Measurements from ENCODE around the gene HNF4A.
"Not testable (repeated sequence)": the region's sequence is repeated elsewhere in the genome, so short reads cannot be mapped to it uniquely, and the experiment has no call there.

HNF4A gene

DNA sequence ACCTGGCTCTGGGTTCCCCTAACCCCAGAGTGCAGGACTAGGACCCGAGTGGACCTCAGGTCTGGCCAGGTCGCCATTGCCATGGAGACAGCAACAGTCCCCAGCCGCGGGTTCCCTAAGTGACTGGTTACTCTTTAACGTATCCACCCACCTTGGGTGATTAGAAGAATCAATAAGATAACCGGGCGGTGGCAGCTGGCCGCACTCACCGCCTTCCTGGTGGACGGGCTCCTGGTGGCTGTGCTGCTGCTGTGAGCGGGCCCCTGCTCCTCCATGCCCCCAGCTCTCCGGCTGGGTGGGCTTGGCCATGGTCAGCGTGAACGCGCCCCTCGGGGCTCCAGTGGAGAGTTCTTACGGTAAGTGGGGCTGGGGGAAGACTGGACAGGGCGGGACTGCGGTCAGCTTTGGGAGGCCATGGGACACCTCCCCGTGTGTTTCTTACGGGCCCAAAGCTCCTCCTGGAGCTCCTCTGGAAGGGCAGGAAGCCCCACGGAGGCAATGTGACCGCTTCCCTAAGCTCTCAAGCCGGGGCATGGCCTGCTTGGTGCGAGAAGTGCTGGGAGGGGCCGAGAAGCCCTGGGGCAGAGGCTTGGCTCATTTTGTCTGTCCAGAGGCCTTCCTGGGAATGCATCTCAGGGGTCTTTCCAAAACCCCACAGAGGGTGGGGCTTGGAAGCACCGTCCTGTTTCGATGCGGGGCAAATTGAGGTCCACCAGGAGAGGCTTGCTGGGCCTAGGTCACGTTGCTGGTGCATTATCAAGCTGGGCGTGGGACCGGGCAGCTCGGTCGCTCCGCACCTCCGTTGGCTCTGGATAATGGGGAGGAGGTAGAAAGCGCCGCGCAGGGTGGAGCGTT is at the start of gene HNF4A:
Gene HNF4A (plus strand): TSS at position 202 of the 855 bp plus-strand sequence. CDS start 106 bp downstream, at position 308.
- no peak for DNase-seq

DNA sequence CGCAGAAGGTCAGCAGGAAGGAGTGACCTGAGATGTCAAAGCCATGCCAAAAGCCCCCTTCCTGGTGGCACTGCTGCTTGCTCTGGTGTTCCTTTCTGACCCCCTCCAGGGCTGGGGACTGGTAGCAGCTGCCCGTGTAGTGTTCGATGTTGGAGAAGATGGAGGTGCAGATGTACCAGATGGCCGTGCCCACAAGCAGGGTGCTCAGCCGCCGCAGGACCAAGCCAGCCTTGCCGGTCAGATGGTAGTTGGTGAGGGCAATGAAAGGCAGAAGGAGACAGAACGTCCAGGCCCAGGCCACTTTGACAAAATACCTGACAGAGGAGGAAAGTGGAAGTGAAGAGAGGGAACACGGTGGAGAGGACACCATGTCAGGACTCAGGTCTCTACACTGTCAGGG is 48.6 kb upstream of the HNF4A start:
- DNase-seq, result no peak

DNA sequence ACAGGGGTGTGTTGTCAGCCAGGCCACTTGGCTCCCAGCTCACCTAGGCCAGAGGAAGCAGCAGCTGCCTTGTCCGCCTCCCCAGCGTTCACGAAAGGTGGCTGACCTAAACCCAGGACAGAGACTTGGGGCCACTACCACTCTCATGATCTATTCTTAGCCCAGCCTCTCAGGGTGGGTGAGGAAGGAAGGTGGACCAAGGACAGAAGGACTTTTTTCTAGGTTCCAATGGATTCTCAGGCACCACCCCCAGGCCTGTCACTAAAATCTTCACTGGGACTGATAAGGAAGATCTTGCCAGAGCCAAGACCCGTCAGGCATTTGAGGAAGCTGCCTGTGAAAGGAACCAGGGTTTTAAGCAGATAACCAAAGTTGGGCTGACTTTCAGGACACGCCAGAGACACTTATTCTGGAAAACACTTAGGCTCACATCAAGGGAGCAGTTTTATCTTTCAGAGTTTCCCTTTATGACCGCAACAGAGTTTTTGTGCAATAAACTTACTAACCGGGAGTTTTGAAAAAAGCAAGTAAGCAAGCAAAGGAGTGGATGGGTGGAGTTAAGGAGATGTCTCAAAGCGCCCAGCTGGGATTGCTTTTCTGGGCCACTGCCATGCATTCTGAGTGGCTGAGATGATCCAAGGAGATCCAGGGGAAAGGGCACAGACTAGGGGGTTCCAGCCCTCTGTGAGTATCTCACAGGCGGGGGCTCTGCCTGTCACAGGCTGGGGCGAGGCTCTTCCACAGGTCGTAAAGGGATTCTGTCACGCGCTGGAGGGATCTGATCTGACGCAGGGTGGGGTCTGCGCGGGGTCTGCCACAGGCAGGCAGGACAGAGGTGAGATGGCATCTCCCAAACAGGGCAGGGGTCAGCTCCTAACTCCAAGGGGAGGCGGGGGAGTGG is 45.5 kb upstream of the HNF4A start:
- DNase-seq, result no peak

DNA sequence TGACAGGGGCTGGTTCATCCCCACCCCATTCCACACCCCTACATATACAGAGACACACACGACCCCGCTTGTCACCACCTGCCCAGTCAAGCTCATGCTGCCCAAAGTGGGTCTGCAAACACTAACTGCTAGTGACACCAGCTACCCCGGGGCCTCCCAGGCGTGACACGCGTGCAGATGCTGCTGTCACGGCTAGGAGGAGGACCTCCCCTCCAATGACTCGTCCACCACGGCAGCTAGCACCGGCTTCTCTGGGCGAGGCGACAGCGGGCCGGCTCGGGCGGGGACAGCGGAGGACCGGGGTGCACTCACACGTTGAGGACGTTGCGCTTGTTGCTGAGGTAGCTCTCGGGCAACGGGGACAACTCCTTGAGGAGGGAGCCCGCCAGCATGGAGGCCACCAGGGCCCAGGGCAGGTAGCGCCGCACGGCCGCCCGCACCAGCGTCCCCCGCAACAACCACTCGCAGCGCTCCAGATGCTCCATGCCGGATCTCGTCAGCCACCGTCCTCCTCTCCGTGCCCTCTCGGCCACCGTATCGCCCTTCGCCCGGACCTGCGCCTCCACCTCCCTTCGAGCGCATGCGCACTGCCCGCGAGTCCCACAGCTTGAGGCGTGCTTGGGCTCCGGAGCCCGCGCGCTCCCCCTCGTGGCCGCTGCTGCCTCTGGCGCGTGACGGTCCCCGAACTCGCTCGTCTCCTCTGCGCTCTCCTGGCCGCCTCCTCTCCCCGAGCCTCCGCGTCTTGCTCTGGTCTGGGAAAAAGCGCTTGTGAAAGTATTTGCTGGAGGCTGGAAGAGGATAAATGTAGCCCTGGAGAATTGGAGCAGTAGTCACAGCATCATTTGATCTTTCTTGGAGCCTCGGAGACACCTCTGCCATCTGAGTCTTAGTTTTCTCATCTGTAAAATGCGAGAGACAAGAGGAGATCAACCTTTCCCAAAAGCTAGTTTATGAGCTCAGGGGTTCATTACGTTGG is 44.5 kb upstream of the HNF4A start, which contains the start of gene FITM2:
Gene FITM2 (minus strand): TSS at position 539 of the 976 bp plus-strand sequence. CDS start 54 bp downstream, at position 485.
- peak; percentile 91 for DNase-seq

DNA sequence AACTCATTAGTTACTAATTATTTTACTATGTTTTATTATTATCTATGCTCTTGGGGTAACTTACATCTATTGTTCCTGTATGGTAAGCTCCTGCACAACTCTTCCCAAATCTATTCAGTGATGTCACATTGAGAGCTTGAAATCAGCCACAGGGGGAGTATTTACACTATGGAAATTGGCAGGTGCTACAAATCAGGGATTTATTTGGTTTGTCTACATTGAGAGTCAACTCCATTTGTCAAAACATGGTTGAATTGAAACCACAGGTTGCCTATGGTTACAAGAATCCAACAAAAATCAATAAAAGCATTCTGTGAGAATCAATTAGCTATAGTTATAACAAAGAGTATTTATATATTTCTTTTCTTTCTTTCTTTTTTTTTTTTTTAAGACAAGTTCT is 40.6 kb upstream of the HNF4A start:
- no peak for DNase-seq

DNA sequence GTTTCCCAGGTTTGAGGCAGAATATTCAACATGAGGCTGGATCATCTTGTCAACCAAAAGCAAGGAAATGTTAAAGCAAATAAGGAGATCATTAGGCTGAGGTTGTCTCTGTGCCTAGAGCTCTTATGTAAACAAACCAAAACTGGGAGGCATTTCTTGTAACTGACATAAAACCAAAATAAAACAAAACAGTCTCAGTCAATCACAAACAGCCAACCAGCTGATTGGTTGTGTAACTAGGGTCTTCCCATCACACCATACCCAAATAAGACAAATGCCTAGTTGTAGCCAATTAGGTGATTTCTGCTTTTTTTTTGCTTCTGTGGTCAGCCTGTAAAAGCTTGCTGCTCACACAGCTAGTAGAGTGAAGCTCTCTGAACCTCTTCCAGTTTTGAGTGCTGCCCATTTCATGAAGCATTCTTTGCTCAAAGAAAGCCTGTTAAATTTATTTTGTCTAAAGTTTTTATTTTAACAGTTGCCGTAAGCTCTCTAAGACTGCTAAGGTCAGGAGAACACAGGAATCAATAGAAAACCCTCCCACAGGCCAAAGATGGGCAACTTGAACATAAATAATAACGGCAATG is 35.6 kb upstream of the HNF4A start:
- DNase-seq, result no peak

DNA sequence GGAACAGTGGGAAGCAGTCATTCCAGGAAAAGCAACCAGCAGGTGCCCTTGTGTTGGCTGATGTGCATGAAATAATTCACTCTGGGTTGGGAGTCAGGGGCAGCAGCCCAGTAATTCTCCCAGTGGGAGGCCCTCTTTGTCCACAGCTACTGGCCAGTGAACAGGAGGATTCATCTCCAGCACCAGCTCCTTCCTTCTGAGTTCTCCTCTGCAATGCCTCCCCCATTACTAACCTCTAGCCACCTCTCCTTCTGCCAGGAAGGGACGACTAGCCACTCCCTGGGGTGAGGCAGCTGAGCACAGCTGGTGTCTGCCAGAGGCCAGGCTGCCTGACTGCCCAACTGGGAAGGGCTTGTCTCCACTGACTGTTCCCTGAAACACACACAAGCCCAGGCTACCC is 31.2 kb upstream of the HNF4A start:
- peak; percentile 10 for DNase-seq

DNA sequence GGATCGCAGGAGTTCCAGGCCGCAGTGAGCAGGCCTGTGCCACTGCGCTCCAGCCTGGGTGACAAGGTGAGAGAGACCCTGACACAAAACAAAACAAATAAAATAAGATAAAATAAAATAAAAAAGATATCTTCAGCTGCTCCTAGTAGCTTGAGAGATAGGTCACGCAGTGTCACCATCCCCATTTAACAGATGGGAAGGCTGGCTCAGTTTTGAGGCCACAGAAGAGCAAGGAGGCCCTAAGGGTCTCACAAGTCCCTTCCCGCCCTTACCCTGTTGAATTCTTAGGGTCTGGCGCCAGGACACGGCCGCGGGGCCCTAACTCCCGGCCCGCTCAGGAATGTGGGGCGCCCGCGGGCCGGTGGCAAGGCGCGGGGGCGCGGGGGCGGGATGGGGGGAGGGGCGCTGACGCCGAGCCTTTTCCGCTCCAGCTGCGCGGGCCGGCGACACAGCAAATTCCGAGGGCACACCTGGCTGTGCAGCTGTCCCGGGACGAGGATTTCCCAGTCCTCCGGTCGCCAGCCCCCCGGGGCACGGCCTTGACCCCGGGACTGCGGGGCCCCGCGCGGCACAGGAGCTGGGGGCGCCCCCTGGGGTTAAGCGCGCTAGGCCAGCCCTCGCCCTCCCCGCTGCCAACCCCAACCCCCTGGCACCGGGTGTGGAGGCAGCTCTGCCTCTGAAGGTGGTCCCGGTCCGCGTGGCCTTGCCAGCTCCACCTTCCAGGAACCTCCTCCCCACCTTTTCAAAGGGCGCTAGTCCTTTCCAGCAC is 28.9 kb upstream of the HNF4A start:
- no peak for DNase-seq

DNA sequence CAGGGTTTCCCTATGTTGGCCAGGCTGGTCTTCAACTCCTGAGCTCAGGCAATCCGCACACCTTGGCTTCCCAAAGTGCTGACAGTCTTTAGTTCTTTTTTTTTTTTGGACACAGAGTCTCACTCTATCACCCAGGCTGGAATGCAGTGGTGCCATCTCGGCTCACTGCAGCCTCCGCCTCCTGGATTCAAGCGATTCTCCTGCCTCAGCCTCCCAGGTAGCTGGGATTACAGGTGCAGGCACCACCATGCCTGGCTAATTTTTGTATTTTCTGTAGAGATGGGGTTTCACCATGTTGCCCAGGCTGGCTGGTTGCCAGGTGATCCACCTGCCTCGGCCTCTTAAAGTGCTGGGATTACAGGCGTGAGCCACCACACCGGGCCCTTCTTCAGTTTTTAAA is 27.8 kb upstream of the HNF4A start:
- not testable (repeated sequence) for DNase-seq

DNA sequence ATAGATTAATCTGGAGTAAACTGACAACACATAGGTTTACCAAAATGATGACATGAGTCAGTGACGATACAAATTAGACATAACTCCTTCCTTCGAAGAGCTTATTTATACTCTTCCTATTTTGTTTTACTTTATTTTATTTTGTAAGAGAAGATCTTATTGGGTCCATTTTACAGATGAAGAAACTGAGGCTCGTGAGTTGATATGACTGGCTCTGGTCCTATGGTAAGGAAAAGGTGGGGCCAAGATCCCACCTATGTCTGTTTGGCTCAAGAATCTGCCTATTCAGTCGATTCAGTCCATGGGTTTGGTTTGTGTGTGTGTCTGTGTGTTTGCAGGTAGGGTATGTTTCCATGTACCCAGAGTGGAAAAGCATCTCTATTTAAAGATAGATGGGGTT is 27.1 kb upstream of the HNF4A start:
- no peak for DNase-seq

DNA sequence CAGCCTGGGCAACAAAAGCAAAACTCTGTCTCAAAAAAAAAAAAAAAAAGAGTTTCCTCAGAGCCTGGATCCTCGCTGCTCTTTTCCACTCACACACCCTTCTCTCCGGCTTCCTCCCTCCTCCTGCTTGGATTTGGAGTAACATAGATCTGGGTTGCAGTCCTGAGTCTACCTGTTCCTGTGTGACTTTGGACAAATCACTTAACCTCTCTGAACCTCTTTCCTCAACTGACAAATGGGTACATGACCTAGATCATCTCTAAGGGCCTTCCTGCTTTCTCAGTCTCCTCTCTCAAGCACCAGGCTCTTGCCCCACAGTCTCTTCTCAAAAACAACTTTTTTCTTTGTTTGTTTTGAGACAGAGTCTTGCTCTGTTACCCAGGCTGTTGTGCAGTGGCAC is 24.3 kb upstream of the HNF4A start:
- no peak for DNase-seq

DNA sequence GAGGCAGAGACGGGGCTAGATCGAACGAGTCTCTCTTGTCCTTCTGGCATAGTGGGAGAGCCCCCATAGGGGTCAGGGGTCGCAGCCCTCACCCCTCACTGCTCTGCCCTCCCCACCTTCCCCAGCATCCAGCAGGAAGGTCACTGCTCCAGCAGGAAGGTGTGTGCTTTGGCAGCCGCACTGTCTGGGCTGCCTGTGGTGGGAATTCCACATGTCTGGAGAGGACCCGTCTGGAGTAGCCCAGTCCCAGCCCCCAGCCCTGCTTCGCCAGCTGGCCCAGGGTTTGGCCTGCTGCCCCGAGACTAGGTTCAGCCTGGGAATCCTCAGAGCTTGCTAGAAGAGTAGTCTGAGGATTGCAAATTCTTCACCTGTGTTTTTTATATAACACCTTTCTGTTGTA is 21.2 kb upstream of the HNF4A start:
- no peak for DNase-seq

DNA sequence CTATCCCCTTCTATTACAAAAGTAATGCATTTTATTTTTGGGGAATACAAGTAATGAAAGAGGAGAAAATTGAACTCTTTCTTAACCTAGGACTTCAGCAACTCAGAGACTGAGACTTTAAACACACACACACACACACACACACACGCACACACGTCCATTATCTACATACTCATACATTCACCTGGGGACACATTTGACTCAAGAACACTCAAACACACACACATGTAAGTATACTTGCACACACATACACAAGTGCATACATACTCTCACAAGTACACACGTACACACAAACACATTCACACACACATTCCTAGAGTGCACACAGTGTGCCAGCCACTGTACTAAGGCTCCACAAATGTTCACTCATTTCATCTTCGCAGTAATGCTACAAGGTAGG is 20.8 kb upstream of the HNF4A start:
- DNase-seq, result no peak

DNA sequence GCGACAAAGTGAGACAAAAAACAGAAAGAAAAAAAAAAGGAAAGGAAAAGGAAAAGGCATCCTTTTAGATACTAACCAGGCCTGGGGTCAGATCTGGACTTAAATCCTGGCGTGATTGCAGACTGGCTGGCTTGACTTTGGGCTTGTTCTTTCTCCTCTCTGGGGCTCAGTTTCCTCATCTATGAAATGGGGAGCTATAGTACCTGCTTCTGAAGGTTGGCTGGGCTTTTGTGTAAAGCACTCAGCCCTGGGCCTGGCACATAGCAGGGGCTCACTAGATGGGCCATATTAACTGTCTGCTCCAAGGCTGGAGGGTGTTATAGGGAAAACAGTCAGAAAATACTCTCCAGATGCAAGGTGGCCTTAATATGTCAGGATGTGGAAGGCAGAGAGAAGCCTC is 19.8 kb upstream of the HNF4A start:
- no peak for DNase-seq

DNA sequence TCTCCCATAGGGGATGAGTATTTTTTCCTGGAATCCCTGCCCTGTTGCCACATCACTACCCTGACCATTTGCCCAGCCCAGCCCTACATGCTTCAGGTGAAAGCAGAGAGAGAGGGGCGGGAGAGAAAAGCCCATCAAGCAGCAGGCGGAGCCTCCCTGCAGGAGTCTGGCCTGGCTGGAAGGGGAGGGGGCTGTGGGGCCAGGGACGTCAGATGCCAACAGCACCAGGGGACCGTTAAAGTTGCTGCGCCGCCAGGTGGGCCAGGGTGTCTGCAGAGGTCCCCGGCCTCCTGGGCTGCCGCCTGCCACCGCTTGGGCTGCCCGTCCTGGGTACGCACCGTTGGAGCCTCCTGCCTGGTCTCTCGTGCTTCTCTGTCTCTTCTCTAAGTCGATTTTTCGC is 19.4 kb upstream of the HNF4A start:
- DNase-seq, result no peak

DNA sequence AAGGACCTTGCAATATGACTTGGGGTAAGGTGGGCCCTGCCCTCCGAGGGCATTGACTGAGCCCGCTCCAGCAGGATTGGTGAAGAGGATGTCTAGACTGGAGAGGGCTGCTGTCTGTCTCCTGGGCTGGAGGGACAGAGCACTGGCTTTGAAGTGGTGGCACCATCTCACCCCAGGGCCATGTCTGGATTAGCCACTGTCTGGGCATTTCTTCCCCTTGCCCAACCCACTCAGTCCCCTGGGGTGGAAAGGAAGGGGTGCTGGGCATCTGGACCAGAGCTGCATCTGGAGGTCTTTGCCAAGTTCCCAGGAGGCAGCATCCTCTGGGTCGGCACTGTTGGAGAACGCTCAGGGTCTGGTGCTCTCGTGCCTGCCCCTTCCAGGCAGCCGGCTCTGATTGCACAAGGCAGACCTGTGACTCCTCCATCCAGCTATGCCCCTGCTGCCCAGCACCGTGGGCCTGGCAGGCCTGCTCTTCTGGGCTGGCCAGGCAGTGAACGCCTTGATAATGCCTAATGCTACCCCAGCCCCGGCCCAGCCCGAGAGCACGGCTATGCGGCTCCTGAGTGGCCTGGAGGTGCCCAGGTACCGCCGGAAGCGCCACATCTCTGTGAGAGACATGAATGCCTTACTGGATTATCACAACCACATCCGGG is 18.6 kb upstream of the HNF4A start, which contains the start of gene R3HDML:
Gene R3HDML (plus strand): TSS at position 319 of the 656 bp plus-strand sequence. CDS start 115 bp downstream, at position 434.
- DNase-seq, result no peak

DNA sequence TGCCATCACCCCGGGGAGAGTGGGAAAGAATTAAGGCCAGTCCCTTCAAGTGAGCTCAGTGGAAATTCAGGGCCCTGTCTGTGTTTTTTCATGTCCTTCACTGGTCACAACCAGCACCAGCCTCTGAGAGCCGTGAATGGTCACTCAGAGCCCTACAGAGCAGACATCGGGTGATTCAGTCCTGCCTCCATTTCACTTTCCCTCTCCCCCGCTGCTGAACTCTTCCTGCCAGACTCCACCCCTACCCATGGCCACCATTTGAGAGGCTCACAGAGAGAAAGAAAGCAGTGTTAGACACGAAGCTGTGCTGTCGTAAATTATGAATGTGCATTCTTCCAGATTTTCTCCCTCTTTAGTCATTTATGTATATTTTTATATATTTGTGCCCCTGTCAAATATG is 13.3 kb upstream of the HNF4A start:
- DNase-seq, result no peak

DNA sequence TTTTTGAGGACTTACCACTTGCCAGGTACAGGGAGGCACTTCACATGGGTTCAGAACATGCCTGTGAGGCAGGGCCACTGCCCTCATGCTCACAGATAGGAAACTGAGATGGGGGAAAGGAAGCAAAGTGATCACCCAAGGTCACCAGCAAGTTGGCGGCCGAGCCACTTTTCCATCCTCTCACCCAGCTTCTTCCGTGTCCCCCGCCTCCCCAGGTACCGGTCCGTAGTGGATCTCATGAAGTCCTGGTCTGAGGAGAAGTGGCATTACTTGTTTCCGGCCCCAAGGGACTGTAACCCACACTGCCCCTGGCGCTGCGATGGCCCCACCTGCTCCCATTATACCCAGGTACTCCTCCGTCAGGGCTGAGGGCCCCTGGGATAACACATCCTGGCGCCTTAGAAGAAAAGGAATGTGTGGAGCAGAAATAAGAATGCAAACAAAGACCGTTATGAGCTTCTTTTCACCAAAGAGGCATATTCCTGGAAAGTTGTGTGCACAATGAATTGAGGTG is 12.3 kb upstream of the HNF4A start:
- no peak for DNase-seq

DNA sequence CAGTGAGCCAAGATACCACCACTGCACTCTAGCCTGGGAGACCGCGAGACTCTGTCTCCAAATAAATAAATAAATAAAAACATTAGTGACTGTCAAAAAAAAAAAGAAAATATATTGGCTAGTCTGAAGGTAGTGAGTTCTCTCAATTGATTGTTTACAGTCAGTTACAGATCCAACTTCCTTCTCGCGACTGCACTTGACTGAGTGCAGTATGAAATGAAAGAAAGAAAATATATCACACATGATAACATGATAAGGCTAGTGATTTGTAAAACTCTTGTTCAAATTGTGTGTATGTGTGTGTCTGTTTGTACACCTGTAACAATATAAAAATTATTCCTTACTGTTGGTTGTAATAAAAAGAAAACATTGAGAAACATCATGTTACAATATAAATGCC is 10.8 kb upstream of the HNF4A start:
- no peak for DNase-seq

DNA sequence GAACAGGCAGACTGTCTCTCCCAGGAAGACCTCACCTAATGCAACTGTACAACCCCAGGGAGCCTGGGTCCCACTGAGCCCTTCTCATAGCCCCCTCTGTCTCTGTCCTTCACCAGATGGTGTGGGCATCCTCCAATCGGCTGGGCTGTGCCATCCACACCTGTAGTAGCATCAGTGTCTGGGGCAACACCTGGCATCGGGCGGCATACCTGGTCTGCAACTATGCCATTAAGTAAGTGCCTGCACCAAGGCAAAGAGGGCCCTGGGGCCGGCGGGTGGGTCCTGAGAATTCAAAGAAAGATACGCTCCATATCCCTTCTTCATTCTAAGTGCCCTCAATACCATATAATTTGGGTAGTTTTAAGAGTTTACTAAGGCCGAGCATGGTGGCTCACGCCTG is 10.4 kb upstream of the HNF4A start:
- DNase-seq, result no peak

All from NCI-H226 (cell line).